BLaER1 (cell line): ENCODE measurements around the gene LSAMP.
"Not testable (repeated sequence)": the region's sequence is repeated elsewhere in the genome, so short reads cannot be mapped to it uniquely, and the experiment has no call there.

Source experiments
- H3K27ac ChIP-seq: shearing (Covaris generic); formaldehyde crosslinking; 2 replicates; pipeline ENCODE4 v1.8.1; 2022
- H3K27me3 ChIP-seq: shearing (Covaris generic); formaldehyde crosslinking; 2 replicates; pipeline ENCODE4 v1.8.1; 2022
- H3K36me3 ChIP-seq: shearing (Covaris generic); formaldehyde crosslinking; 2 replicates; pipeline ENCODE4 v1.8.1; 2022
- H3K4me1 ChIP-seq: shearing (Covaris generic); formaldehyde crosslinking; 2 replicates; pipeline ENCODE4 v1.8.1; 2022
- H3K4me2 ChIP-seq: shearing (Covaris generic); formaldehyde crosslinking; 2 replicates; pipeline ENCODE4 v1.8.1; 2022
- H3K4me3 ChIP-seq: shearing (Covaris generic); formaldehyde crosslinking; 2 replicates; pipeline ENCODE4 v1.8.1; 2022
- H3K9ac ChIP-seq: shearing (Covaris generic); formaldehyde crosslinking; 2 replicates; pipeline ENCODE4 v1.8.1; 2022
- H3K9me3 ChIP-seq: shearing (Covaris generic); formaldehyde crosslinking; 2 replicates; pipeline ENCODE4 v1.8.1; 2022
- H4K20me1 ChIP-seq: shearing (Covaris generic); formaldehyde crosslinking; 2 replicates; pipeline ENCODE4 v1.8.1; 2022
- Cebpa-rat ChIP-seq: shearing (Covaris generic); IDR thresholded peaks from 2 replicates; pipeline ENCODE4 v1.8.1; 2022

LSAMP gene

GRCh38 chr3:115800489-115801075 lies 644.7 kb downstream of the LSAMP start:
- Histone ChIP-seq H3K9me3 (no peaks in the 10 kb centered on the region), H3K9ac (no peak overlapping the region), H3K36me3 (no peaks in the 10 kb centered on the region), H3K27ac (no peak overlapping the region), H4K20me1 (no peaks in the 10 kb centered on the region), H3K4me3 (no peak overlapping the region), H3K27me3 (no peaks in the 10 kb centered on the region), H3K4me2 (no peak overlapping the region), H3K4me1 (no peaks in the 10 kb centered on the region)
- no peak for TF ChIP-seq Cebpa-rat

GRCh38 chr3:115800065-115800464 lies 645.2 kb downstream of the LSAMP start:
- not testable (repeated sequence) for H3K9me3 ChIP-seq, H3K9ac ChIP-seq, H3K27ac ChIP-seq, H3K4me2 ChIP-seq, H3K36me3 ChIP-seq, H3K27me3 ChIP-seq, H3K4me1 ChIP-seq, H3K4me3 ChIP-seq, H4K20me1 ChIP-seq

- Histone ChIP-seq H4K20me1 (no peaks in the 10 kb centered on the region), H3K4me2 (no peak overlapping the region), H3K9me3 (no peaks in the 10 kb centered on the region), H3K27ac (no peak overlapping the region), H3K36me3 (no peaks in the 10 kb centered on the region), H3K27me3 (no peaks in the 10 kb centered on the region), H3K4me1 (0 out of 2 replicates have a peak, but pooled peaks cover 9% of the 10 kb centered on the region), H3K9ac (no peak overlapping the region), H3K4me3 (no peak overlapping the region)
- TF ChIP-seq Cebpa-rat: no peak
Observed at GRCh38 chr3:115792206-115792955, 652.9 kb downstream of the LSAMP start.

- H3K9me3 ChIP-seq, H3K9ac ChIP-seq, H3K27ac ChIP-seq, H3K4me2 ChIP-seq, H3K4me3 ChIP-seq, H4K20me1 ChIP-seq, H3K4me1 ChIP-seq, H3K27me3 ChIP-seq, H3K36me3 ChIP-seq: not testable (repeated sequence)
Observed at GRCh38 chr3:115791271-115792153, 653.8 kb downstream of the LSAMP start.

GRCh38 chr3:115790759-115791158 lies 654.5 kb downstream of the LSAMP start:
- H3K4me3 ChIP-seq: no peak overlapping the region
- no peak for TF ChIP-seq Cebpa-rat
- H3K4me1 ChIP-seq: 0 out of 2 replicates have a peak, but pooled peaks cover 9% of the 10 kb centered on the region
- H3K27ac ChIP-seq: no peak overlapping the region
- no peaks in the 10 kb centered on the region for H3K27me3 ChIP-seq
- no peaks in the 10 kb centered on the region for H3K36me3 ChIP-seq
- H4K20me1 ChIP-seq: no peaks in the 10 kb centered on the region
- H3K9ac ChIP-seq: no peak overlapping the region
- H3K4me2 ChIP-seq: no peak overlapping the region
- H3K9me3 ChIP-seq: no peaks in the 10 kb centered on the region

- peaks cover 19% of the 10 kb centered on the region for H3K4me1 ChIP-seq
- no peak overlapping the region for H3K4me2 ChIP-seq
Observed at GRCh38 chr3:115789481-115789880, 655.8 kb downstream of the LSAMP start.

GRCh38 chr3:115788921-115789470 lies 656.3 kb downstream of the LSAMP start:
- no peak overlapping the region for H3K4me3 ChIP-seq
- TF ChIP-seq Cebpa-rat: no peak
- no peaks in the 10 kb centered on the region for H3K36me3 ChIP-seq
- no peaks in the 10 kb centered on the region for H3K27me3 ChIP-seq
- peaks cover 19% of the 10 kb centered on the region for H3K4me1 ChIP-seq
- no peak overlapping the region for H3K9ac ChIP-seq
- H3K9me3 ChIP-seq: no peaks in the 10 kb centered on the region
- H4K20me1 ChIP-seq: no peaks in the 10 kb centered on the region
- H3K4me2 ChIP-seq: no peak overlapping the region
- H3K27ac ChIP-seq: no peak overlapping the region

More at GRCh38 chr3:115789481-115789880, 655.8 kb downstream of the LSAMP start:
- no peak overlapping the region for H3K27ac ChIP-seq
- no peaks in the 10 kb centered on the region for H4K20me1 ChIP-seq
- no peak for TF ChIP-seq Cebpa-rat
- no peak overlapping the region for H3K4me3 ChIP-seq
- H3K9ac ChIP-seq: no peak overlapping the region
- no peaks in the 10 kb centered on the region for H3K27me3 ChIP-seq
- no peaks in the 10 kb centered on the region for H3K9me3 ChIP-seq
- H3K36me3 ChIP-seq: no peaks in the 10 kb centered on the region

- H3K36me3 ChIP-seq: no peaks in the 10 kb centered on the region
- peaks cover 24% of the 10 kb centered on the region for H3K4me1 ChIP-seq
- H3K4me2 ChIP-seq: no peak overlapping the region
- H3K27ac ChIP-seq: no peak overlapping the region
- no peak overlapping the region for H3K4me3 ChIP-seq
- no peak overlapping the region for H3K9ac ChIP-seq
- H4K20me1 ChIP-seq: no peaks in the 10 kb centered on the region
- no peaks in the 10 kb centered on the region for H3K27me3 ChIP-seq
- TF ChIP-seq Cebpa-rat: no peak
- H3K9me3 ChIP-seq: no peaks in the 10 kb centered on the region
Observed at GRCh38 chr3:115787818-115788217, 657.5 kb downstream of the LSAMP start.

- no peaks in the 10 kb centered on the region for H3K9me3 ChIP-seq
- H3K36me3 ChIP-seq: no peaks in the 10 kb centered on the region
- no peak overlapping the region for H3K4me3 ChIP-seq
- no peaks in the 10 kb centered on the region for H3K27me3 ChIP-seq
- H3K9ac ChIP-seq: no peak overlapping the region
- no peak for TF ChIP-seq Cebpa-rat
- peaks cover 16% of the 10 kb centered on the region for H3K4me1 ChIP-seq
- 0 out of 2 replicates have a peak overlapping the region, but pooled peaks have one; percentile 86 for H3K4me2 ChIP-seq
- H3K27ac ChIP-seq: no peak overlapping the region
- no peaks in the 10 kb centered on the region for H4K20me1 ChIP-seq
Observed at GRCh38 chr3:115785782-115786181, 659.5 kb downstream of the LSAMP start.
